BJ (cell line): ENCODE results near the gene EPB41L4A. TPM values are rescaled to one million over a fixed set of nuclear protein-coding genes. Genes with fewer than 3 reads are reported as not detected.

Experiments
- CTCF ChIA-PET: fragments of 350-600 bp; formaldehyde crosslinking; extraction: SDS; loops from one replicate; lab custom pipeline; 2021; ENCODE audit warnings: antibody characterized with exemption, inconsistent platforms; lab: Yijun Ruan, JAX
- POLR2A ChIA-PET: fragments of 300-600 bp; sonication (Branson Sonifier 250); formaldehyde crosslinking; extraction: SDS; loops from one replicate; lab custom pipeline; 2021; ENCODE audit warnings: antibody characterized with exemption; lab: Charles Lee
- DNase-seq: peaks from one replicate; pipeline ENCODE4 v3.0.0-alpha.2; 2011; ENCODE audit warnings: low read depth
- H3K27me3 ChIP-seq: 2 replicates; pipeline ENCODE4 v1.6.0; 2011; ENCODE audit warnings: low read length; ENCODE audit not compliant: control insufficient read depth, insufficient read depth
- H3K36me3 ChIP-seq: 2 replicates; pipeline ENCODE4 v1.5.1; 2011; ENCODE audit warnings: low read length; ENCODE audit not compliant: control insufficient read depth, insufficient read depth
- H3K4me3 ChIP-seq: 2 replicates; pipeline ENCODE4 v1.5.1; 2011; ENCODE audit warnings: low read depth, mild to moderate bottlenecking, control low read depth, low read length
- CTCF ChIP-seq: IDR thresholded peaks from 2 replicates; pipeline ENCODE4 v1.5.1; 2011; ENCODE audit warnings: low read depth, mild to moderate bottlenecking, control low read depth, inconsistent platforms, low read length, moderate library complexity; ENCODE audit not compliant: insufficient read depth
- polyA plus RNA-seq: library from polyadenylated mRNA; depleted of rRNA; stranded (reverse); fragments of >200 nt; gene quantifications from 2 replicates; pipeline ENCODE4 v1.2.3, GENCODE V29; 2011

The EPB41L4A gene
- polyA plus RNA-seq, 1 experiment, result 0.04 TPM

GRCh38 chr5:112138526-112138925, 280.6 kb downstream of the EPB41L4A start:
- ChIA-PET CTCF (no interaction called here), POLR2A (no interaction called here)
- Histone ChIP-seq H3K4me3 (no peak overlapping the region), H3K36me3 (no peaks in the 10 kb centered on the region), H3K27me3 (no peaks in the 10 kb centered on the region)
- no peak for TF ChIP-seq CTCF
- DNase-seq, result no peak

GRCh38 chr5:112136773-112137172, 282.3 kb downstream of the EPB41L4A start:
- ChIA-PET POLR2A (no interaction called here), CTCF (interaction anchor here (0.9 kb wide), 1 partner anchor 989 kb away, joined by 3 read pairs; no protein-coding TSS in a partner anchor)
- no peak overlapping the region for H3K4me3 ChIP-seq
- H3K36me3 ChIP-seq, result no peaks in the 10 kb centered on the region
- no peak for DNase-seq
- no peak for TF ChIP-seq CTCF
- H3K27me3 ChIP-seq, result no peaks in the 10 kb centered on the region

GRCh38 chr5:112127861-112128260, 291.2 kb downstream of the EPB41L4A start:
- Histone ChIP-seq H3K4me3 (no peak overlapping the region), H3K27me3 (no peaks in the 10 kb centered on the region), H3K36me3 (no peaks in the 10 kb centered on the region)
- POLR2A ChIA-PET, result no interaction called here
- no peak for TF ChIP-seq CTCF
- no peak for DNase-seq
- CTCF ChIA-PET, result no interaction called here

- no peak for DNase-seq
- TF ChIP-seq CTCF, result no peak
- CTCF ChIA-PET, result no interaction called here
- Histone ChIP-seq H3K4me3 (no peak overlapping the region), H3K27me3 (no peaks in the 10 kb centered on the region), H3K36me3 (no peaks in the 10 kb centered on the region)
- POLR2A ChIA-PET, result no interaction called here
Measured at GRCh38 chr5:112126982-112127381, 292.1 kb downstream of the EPB41L4A start.

GRCh38 chr5:112125903-112126302, 293.2 kb downstream of the EPB41L4A start:
- CTCF ChIA-PET, result no interaction called here
- POLR2A ChIA-PET, result interaction anchor here (0.6 kb wide), 1 partner anchor 98 kb away, joined by 3 read pairs; no protein-coding TSS in a partner anchor

More at GRCh38 chr5:112125903-112126302, 293.2 kb downstream of the EPB41L4A start:
- no peak for TF ChIP-seq CTCF
- peak; percentile 19 for DNase-seq
- H3K36me3 ChIP-seq, result no peaks in the 10 kb centered on the region
- no peaks in the 10 kb centered on the region for H3K27me3 ChIP-seq
- no peak overlapping the region for H3K4me3 ChIP-seq
